VCaP (cell line): Measurements from ENCODE around the gene PARP1.

Source experiments
- H3K27ac ChIP-seq: fragments of 450-650 bp; 2 replicates; pipeline ENCODE4 v1.5.1; 2017
- CTCF ChIP-seq: fragments of 450-650 bp; conservative IDR thresholded peaks from 2 replicates; pipeline ENCODE4 v1.5.1; 2017; ENCODE audit warnings: mild to moderate bottlenecking, moderate library complexity

The PARP1 gene

GRCh38 chr1:226404063-226404903 lies 3.6 kb downstream of the PARP1 start:
- TF ChIP-seq CTCF = no peak
- peak overlapping the region; percentile 89; the same call in 1 of the 2 replicates for H3K27ac ChIP-seq

- H3K27ac ChIP-seq = peak overlapping the region; percentile 89
- TF ChIP-seq CTCF = peak; percentile 47; the same call in 1 of the 2 replicates
Measured at GRCh38 chr1:226403201-226404034, 4.5 kb downstream of the PARP1 start.

- H3K27ac ChIP-seq = peak overlapping the region; percentile 89
- no peak for TF ChIP-seq CTCF
Measured at GRCh38 chr1:226402739-226403165, 5.1 kb downstream of the PARP1 start.

- H3K27ac ChIP-seq = peak overlapping the region; percentile 89
- no peak for TF ChIP-seq CTCF
Measured at GRCh38 chr1:226401355-226402303, 6.3 kb downstream of the PARP1 start.

- TF ChIP-seq CTCF = no peak
- peak overlapping the region; percentile 89 for H3K27ac ChIP-seq
Measured at GRCh38 chr1:226400519-226401354, 7.2 kb downstream of the PARP1 start.

- H3K27ac ChIP-seq = peak overlapping the region; percentile 89
- TF ChIP-seq CTCF = no peak
Measured at GRCh38 chr1:226397955-226398636, 9.8 kb downstream of the PARP1 start.
